Measurements from ENCODE around the gene ARHGAP26.

The ARHGAP26 gene

DNA sequence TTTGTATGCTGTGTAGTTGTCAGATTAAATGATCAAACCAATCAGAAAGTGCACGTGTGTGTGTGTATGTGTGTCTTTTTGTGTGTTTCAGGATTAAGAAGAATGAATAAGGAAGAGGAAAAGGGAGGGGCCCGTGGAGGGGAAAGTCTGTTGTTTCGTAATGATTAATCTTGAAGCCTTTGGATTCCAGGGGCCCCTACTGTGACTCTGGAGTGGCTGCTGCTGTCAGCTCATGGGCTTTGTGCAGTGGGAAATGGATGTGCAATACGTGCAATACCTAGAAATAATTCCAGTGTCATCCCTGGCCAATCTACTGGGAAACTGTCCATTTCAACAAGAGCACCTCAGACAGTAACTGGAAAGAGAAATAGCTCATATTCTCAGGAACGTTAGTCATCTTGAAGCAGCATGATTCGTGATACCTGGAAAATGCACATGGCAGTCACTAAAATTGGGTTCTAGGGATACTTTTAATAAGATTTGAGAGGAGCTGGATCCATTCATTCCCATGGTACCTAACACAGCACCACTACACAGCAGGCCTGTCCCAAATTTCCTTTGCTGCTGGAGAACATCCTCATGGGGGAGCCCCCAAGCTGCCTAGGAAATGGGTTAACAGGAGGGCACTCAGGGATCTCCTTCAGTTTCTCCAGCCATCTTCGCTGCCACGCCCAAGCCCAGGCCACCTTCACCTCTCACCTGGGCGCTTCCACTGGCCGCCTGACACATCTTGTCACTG lies 447.1 kb downstream of the ARHGAP26 start:
- peak; percentile 43 to 53 for DNase-seq

DNA sequence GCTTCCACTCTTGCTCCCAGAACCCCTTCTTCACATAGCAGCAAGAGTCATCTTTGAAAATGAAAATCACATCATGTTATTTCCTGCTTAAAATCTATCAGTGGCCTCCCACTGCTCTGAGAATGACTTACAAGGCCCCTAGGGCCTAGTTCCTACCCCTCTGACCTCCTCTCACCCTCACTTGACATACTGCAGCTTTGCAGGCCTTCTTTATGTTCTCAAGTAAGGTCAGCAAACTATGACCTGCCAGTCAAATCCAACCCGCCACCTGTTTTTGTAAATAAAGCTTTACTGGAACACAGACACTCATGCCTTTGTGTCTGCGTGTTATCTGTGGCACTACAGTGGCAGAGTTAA lies 447.6 kb downstream of the ARHGAP26 start:
- no peak for DNase-seq

DNA sequence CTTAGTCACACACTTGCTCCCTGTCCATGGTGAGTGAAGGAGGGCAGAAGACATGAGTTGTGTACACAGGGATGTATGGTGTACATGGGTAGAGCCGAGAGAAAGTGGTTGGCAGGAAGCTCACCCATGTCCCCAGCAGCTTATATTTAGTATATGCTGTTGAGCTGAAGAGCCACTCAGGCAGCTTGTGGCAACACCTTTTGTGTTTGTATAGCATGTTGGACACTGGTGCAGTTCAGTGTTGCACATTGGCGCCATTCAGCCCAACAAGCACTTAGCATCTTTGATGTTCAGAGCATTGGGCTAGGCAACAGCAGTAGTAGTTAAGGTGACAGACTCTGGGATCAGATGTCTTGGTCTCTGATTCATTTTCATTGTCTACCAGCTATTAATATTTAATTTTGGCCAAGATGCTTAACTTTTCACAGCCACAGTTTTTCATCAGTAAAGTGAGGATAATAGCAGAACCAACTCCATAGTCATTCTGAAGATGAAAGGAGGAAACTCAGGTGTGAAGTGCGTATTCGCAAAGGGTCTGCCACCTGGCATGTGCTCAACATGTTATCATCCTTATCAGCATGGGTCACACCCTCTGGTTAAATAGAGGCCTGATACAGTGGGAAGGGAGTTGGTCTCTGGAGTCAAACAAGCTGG lies 448.5 kb downstream of the ARHGAP26 start:
- no peak for DNase-seq

DNA sequence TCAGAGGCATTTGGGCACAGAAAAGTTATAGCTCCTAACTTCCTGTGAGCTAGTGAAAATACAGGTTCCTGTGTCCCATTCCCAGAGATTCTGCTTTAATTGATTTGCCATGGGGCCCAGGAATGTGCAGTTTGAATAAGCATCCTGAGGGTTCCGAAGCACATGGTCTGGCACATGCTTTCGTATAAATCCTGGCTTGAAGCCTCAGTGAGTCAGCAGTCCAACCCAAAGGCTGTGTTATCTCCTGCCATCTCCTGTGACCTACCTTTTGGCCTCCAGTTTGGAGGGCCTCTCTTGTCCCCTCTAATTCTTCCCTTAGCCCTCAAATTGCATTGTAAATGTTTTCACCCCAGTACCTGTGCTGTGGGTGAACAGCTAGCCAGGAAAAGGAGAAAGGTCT lies 449.5 kb downstream of the ARHGAP26 start:
- DNase-seq = no peak

DNA sequence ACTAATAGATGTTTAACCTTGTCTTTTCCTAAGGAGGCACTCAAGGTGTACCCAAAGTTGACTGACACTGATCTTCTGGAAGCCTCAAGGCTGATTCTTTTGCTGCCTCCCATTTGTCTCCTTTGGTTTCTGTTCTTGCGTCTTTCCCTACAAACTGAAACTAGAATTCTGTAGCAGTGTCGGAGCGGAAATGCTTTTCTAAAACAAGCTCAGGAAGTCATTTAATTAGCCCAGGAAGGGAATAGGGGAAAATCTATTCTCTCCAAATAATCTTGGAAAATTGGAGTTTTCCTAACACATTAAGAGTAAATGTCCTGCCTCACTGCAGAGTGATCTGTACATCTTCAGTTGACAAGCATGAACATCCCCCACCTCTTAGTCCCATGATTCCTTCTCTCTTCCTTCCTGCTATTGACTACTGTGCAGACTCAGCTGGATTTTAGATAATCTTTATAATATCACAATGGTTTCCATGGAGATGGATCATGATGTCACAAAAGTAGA lies 450.6 kb downstream of the ARHGAP26 start:
- DNase-seq = no peak

DNA sequence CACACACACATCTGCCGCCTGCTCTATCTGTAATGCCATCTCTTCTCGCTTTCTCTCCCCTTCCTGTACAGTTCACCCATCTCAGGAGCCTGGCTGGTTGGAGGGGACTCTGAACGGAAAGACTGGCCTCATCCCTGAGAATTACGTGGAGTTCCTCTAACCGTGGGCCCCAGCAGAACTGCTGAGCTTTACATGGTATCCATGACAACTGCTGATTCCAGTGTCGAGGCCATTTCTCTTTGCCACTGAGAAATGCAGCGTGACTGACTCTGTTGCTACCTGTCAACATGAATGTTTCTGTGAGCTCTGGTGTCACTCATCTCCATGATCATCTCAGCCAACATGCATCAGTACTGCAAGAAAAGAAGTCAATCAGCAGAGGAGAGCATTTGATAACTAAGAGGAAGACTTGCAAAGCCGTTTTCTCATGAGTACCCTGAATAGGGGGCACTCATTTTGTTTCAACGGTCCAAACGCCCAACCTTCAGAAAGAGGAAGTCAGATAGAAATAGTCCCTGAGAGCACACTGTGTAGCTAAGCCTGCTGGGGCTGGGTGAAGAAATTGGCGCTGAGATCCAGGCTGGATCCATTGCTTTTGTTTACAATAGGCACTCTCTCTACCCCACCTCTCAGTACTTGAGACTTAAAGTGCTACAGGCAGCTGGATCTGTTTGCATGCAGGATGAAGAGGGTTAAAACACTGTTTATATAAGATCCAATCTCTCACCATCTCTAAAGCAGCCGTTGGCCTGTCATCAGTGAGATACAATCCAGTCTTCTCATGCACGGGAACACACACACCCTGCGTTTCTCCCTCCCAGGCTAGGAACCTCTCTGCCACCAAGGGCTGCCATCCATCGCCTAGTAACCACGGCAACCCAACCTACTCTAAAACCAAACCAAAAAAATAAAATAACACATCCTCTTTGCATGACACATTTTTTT lies 452.4 kb downstream of the ARHGAP26 start:
- DNase-seq = peak; percentile 55

DNA sequence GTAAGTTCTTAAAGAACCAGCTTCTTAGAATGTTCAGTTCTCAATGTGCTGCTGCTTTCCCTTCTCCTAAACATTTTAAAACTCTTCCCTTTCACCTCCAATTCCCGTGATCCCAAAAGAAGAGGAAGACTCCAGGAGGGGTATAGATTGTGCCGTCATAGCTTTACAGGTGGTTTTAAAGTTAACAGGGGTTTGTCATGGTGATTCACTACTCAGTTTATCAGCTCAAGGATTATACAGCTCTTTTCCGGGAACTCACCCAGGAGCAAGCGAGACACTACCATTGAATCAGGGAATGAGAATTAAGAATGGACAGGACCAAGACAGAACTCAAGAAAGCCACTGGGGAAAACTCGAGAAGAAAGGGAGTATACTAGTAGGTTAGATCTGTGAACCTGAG lies 454.5 kb downstream of the ARHGAP26 start:
- DNase-seq = no peak

DNA sequence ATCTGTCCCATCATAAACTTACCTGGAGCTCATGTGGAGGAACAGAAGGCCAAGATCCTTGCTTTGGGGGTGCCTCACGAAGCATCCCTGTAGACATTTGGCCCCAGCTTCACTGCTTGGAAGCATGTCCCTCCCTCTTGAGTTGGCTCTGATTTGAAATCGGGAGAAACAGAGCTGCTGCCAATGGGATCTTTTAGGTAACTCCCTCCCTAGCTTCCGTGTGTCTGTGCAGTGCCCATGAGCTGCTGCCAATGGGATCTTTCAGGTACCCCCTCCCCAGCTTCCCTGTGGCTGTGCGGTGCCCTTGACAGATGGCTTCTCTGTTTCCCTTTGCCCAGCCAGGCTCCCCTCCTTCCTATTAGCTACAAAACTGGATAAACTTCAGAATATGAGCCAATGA lies 455.3 kb downstream of the ARHGAP26 start:
- DNase-seq = no peak

DNA sequence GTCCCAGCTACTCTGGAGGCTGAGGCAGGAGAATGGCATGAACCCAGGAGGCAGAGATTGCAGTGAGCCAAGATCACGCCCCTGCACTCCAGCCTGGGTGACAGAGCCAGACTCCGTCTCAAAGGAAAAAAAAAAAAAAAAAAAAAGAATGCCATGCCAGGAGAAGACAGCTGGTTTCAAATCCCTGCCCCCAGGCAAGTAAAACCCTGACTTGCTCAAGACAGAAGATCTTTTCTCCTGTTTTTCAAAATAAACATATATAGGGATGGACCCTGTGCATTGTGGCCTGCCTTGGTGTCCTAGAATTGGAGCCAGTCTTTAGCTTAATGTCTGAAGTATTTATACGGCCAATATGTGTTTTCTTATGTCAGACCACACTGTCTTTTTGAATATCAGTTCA lies 456.2 kb downstream of the ARHGAP26 start:
- DNase-seq = no peak

DNA sequence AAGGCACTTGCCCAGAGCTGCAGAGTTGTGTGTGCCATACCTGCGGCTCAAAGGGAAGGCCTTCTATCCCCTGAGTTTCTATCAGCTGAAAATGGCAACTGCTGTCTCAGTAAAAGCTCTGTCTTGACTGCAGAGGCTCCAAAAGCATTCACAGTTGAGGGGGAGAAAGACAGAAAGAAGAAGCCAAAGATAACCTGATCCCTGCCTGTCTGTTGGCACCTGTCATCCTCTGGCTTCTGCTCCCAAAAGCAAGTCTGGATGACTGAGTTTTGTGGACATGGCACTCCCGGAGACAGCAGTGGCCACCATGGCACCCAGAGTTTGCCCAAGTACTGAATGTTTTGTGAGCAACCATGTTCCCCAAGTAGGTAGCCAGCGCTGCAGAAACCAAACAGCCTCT lies 456.7 kb downstream of the ARHGAP26 start:
- no peak for DNase-seq

DNA sequence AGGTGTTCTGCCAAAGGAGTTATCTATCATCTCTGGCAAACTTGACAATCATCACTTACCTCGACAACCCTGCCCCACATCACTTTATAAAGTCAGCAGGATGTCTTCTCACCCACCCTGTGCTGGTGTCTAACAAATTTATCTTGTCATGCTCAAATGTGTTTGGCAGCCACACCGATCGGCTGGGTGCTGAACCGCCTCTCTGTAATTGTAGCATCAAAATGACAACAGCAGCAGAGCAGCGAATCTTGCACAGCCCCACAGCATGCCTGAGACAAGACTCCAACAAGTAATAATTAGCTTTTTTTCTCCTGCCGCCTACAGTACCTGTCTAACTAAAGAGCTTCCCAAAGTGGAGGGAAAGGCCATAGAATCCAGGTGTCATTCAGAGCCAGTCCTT lies 457.1 kb downstream of the ARHGAP26 start:
- no peak for DNase-seq

DNA sequence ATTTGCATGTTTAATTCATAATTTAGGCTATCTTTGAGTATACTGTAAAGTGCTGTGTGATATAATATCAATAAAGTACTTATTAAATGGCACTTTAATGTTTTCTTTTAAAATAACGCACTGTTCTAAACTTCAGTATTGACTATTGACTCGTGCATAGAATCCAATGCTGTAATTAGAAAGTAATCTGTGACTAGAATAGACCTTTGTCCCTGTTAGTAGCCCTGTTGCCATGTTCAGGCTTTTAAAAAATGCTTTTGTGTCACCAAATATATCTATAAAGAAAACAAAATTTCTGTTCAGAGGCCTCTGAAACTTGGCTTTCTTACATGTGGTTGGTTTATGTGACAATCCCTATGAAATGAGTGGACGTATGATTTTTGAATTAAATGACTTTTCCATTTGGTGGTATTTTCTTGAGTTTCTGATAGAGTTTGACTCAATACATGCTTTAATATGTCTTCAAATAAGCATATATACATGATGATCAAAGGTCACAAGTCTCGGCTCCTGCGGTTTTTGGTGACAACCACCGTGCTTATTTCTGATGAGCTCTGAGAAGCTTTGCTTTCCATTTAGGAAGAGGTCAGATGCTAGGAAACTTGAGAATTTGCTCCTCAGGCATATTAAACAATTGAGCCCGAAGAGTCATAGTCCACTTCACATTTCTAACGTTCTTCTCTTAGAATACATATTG lies 458.6 kb downstream of the ARHGAP26 start:
- DNase-seq = peak; percentile 40 to 42

DNA sequence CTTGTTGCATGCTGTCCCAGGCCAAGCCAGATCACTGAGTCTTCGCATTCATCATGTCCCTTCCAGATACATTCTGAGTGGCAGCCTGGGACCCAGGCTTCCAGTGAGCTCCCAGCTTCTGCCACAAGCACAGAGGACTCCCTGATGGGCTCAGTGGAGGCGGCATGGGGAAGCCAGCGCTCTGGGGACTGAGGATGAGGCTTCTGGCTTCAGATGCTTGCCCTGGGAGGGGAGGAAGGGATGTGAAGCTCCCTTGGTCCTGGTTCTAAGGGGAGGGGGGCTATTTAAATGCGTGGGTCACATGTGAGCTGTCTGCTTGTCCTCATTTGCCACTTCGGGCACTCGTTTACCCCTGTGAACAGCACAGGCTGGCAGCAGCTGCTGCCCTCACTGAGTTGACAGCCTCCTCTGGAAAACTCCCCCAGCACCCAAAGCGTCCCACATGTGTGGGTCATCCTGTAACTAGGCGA lies 459.3 kb downstream of the ARHGAP26 start:
- DNase-seq = peak; percentile 35 to 51

DNA sequence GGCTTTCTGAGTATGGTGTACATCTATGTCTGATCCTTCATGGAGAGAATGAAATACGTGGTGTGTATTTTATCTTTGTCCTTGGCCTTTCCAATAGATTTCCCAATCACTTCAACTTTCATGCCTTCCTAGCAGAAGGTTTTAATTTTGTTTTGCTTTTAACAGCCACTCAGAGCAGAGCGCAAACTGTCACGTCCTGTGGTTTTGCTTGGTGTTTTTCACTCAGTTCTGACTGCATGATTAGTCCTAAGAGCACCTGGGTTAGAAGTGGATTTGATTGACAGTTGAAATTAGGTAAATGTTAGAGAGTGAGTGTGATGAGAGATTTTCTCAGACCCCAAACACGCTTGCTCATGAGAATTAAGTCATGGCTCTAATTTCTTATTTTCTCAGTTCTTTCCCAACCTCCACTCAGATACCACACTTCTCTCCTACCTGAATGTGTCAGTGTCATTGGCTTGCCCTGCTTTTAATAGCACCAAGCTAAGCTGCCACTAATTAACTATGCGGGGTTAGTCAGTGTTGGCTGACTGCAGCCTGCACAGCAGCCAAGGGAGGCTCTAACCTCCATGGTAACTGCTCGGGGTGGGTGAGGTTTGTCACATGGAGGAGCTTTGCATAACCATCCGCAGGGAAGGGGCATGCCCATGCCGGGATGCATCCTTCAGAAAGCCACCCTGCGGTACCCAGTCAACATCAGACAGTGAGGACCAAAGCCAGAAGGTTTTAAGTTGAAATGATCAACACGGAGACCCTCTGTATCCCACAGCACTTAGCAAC lies 459.9 kb downstream of the ARHGAP26 start:
- DNase-seq = peak; percentile 41 to 46

DNA sequence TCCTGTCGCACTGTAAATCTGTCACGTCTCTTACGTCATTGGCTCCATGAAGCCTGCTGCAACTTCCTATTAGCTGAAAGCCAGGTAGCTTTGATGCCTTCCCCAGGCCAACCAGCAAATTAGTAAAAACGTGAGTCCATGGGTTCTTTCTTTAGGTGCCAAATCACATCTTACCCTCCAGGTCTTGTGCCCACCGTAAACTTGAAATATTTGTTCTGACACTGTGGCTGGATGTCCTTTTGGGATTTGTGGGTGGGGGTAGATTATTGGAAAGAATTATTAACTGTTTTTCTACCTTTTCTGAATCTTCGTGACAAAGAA lies 460.5 kb downstream of the ARHGAP26 start:
- DNase-seq = no peak

DNA sequence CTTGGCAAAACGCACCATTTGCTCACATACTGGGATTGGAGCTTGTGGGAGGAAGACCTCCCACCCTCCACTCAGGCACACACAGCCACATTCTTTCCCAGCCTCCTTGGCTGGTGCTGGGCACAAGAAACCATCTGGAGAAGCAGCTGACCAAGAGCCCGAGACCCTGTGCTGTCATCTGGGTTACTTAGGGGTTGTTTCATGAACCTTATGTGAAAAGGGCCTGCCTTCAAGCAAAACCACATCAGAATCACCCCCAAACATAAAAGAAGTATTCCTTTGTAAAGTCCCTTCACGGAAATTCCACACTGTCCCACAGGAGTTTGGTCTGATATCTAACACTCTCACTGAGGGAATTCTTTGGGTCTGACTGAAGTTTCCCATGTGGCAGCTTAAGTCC lies 461.2 kb downstream of the ARHGAP26 start:
- no peak for DNase-seq

DNA sequence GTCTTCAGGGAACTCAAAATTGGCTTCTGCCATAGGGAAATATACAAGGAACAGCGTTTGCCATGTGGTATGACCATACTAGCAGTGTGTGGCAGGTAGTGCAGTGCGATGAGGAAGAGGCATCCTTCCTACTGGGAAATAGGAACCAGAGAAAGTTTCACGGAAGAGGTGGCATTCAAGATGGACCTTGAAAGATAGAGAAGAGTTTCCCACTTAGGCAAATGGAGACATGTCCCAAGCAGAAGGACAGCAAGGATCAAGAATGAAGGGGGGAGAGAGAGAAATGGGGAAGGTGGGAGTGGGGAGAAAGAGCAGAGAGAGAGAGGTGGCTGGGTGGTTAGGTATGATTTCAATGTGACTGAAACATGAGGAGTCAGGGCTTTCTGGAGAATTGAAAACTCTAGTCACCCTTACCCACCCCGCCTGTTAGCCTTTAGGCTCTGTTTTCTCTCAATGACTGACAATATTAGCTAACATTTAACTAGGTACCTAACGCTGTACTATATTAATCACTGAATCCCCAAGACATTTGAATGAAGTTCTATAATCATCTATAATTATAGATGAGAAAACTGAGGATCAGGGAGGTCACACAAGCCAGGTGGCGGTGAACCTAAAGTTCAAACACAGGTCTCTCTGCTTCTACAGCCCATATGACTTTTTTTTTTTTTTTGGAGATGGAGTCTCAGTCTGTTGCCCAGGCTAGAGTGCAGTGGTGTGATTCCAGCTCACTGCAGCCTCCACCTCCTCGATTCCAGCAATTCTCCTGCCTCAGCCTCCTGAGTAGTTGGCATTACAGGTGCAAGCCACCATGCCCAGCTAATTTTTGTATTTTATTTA lies 462.0 kb downstream of the ARHGAP26 start:
- DNase-seq = no peak

DNA sequence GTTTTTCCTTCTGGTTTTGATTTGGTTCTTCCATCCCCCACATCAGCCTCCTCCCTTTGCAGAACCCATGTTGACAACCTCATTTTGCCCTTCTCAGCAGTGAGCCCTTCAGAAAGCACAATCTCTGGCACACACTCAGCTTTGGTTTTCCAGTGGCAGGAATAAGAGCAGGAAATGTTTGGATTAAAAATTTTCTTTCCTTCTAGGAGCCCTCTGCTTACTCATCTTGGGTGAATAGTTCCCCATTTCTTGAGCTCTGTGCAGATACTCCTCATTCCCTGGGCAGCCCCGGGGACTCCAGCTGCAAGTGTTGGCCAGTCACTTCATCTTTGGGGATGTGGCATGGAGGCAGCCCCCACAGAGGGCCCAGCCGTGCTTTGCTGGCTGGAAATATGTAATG lies 462.9 kb downstream of the ARHGAP26 start:
- DNase-seq = no peak

DNA sequence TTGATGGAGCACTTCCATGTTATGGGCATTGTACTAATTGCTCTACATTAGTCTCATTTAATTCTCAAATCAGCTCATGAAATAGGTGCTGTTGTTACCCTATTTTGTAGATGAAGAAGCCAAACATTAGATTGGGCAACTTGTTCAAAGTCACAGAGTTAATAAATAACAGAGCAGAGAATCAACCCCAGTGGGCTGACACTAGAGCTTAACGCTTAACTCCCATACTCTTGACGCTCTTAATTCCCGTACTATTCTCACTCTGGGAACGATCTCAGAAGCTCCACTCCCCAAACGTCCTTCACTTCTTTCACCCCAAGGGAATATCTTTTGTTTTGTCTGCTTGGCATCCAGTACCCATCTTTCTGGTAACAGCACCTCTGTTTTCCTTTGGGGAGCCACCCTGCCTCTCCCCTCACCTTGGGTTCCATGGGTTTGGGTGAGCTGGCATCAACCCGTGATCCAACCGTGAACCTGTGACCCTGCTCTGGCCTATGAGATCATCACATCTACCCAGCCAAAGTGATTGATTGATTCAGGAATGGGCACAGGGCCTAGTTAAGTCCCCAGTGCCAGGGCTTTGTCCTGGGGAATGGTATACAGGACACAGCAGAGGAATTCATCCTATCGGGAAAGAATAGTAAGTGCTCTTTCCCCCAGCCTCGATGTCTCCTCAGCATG lies 464.1 kb downstream of the ARHGAP26 start:
- DNase-seq = no peak

DNA sequence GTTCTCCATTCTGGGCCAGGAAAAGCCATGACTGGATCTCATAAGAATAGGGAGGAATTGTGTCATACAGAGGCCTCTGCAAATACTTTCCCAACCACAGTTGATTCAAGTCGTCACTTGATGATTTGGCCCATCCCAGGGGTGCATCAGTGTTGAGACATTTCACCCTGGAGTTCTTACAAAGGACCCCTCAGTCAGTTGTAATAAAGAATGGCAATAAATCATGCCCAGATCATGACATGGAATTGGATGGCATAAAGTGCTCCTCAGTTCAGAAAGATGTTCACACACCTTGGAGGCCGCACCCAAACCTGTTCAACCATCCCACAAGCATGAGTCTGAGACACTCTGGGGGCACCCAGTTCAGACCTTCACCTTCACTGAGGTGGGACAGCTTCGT lies 465.2 kb downstream of the ARHGAP26 start:
- no peak for DNase-seq

DNA sequence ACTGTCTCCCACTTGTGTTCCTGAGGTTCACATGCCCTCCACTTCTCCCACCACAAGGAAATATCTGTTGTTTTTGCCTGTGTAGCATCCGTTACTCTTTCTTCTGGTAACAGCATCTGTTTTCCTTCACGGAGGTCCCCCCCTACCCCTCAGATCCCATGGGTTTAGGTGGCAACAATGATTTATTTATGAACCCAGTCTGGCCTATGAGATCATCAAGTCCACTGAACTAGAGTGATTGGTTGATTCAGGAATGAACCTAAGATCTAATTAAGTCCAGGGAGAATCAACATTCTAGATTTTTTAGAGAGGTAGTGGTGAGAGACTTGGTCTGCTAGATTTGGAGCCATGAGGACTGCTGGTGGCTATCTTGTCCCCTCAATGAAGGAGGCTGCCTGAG lies 466.5 kb downstream of the ARHGAP26 start:
- DNase-seq = no peak

All from activated T-cell treated with anti-CD3 and anti-CD28 coated beads, Interleukin-2, amount 50 U/mL, for 48 hours (primary cell).